ENCODE data around the gene CCDC89.

The CCDC89 gene

DNA sequence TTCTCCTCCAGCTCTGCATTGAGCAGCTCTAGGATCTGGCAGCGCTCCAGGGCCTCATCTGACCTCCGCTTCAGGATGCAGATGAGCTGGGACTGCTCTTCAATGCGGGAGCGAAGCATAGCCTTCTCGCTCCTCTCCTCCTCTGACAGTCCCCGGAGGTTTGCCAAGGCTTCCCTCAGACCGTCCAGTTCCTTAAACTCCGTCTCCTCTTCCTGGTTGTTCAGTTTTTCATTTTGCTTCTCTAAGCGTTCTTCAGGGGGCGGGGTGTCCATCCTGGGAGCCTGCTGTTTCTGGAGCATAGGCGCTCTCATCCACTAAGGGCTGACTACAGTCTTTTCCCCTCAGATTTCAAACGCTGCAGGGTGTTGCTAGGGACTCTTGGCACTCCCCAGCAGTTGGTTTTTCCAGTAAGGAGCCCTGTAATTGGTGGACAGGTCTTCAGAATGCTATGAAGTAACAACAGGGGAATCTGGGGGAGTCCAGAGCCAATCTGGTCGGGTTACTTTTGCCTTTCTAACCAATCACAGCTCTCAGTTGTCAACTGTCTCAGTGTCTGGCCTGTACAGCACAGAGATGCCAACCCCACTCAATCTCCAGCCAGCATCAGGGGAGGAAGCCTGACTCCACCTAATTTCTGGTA, at the start of gene CCDC89:
Gene CCDC89 (minus strand): TSS at position 376 of the 640 bp plus-strand sequence. CDS start 65 bp downstream, at position 311.
- DNase-seq (ENCODE audit: low read depth, low spot score): no peak

DNA sequence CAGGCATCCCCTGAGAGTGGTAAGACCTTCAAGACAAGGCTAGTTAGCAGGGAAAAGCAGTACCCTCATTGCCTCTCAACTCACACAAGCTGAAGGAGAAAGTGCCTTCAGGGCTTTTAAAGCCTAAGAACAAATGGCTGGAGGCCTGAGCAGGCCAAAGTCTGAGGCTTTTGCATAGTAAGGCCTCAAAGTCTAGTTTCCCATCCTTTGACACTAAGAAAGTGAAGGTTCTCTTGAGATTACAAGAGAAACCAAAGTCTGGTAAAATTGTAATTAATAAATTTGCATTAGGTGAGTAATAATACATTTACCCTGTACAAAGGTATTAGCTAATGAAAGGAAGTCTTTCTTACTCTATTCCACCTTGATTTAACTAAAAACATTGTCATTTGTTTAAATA, 47.0 kb upstream of the CCDC89 start:
- no peak for DNase-seq (ENCODE audit: low read depth, low spot score)

DNA sequence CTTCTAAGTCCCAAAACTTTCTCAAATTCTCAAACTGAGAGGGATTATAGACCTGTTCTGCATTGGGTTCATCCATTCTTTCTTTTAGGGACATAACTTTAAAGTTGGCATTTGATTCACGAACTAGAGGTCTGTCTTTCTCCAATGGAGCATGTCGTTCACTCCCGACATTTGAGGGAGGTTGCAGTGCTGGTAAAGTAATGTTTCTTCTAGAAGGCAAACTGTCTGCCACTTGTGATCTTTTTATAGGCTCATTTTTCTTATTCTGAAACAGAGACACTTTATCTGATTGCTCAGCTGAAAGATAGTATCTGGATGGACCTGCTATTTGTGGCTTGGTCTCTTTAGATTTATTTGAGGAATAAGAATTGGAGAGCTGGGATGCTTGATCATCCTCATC, 40.4 kb upstream of the CCDC89 start:
- DNase-seq (ENCODE audit: low read depth, low spot score): no peak

DNA sequence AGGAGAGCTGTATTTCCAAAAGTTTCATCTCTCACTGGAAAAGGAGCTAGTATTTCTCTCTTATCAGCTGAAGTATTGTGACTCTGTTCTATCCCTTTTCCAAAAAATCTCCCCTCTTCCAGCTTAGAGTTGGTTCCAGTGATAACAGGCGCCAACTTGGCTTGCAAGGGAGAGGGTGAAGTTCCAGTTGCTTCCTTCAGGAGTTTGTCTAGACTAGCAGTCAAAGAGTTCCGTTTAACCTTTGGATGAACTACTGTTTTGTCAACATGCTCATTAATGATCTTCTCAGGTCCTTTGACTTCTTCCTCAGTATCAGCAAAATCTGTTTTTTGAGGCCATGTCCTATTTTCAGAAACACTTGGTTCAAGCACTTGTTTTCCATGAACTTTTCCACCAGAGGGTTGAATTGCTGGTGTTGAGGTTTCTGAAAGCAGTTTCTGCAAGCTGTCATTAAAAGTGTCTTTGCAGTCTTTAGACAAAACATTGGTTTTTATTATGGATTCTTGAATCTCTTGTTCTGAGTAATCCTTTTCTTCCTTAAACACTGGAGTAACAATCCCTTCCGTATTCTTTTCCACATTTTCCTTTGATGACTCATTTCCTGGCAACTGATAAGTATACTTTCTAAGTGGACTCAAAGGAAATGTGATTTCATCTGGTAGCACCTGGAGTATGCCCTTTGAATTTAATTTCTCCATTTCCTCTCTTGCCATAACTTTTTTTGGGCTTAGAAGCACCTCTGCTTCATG, 39.7 kb upstream of the CCDC89 start:
- DNase-seq (ENCODE audit: low read depth, low spot score): no peak

DNA sequence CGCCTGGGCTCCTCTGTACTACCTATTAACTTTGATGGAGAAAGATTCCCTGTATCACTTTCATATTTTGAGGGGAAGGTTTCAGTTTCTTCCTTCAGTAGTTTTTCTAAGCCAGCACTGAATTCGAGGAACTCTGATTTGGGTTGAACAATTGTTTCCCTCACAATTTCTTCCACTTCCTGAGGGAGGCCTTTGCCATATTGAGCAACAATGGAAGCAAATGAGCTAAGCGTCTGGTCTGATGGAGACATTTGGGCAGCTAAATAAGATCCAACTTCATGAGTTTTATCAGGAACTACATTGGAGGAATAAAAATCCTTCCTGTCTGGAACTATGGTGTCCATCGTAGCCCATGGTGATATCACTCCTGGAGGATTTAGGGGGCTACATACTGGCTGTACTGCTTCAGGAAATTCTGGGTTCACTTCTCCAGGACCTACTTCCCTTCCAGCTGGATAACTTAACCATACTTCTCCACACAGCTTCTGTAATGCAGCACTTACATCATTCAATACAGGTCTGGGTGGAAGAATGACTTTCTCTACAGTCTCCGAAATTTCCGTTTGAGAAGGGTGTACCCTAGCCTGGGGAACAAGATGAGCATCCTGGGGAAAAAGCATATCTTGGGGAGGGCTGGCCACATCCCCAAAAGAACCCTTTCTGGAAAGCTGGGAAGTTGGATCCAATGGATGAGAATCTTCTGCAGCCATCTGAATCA, 38.9 kb upstream of the CCDC89 start:
- no peak for DNase-seq (ENCODE audit: low read depth, low spot score)

DNA sequence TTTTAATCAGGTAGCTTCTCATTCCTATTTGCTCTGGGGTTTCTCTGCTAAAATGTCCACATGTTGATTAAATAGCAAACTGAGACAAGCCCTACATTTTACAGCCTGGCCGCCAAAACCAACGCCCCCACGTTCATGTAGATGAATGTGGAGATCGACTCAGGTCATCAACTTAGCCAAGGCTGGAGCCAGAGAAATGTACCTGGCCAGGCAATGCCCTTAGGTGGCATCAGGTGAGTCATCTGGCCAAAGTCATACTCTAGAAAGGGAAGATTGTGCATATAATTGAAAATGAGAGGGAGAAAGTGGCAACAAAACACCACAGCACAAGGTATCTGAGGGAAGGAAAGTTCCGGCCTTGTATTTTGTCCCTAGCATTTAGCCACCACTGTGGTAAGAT, 37.1 kb upstream of the CCDC89 start:
- no peak for DNase-seq (ENCODE audit: low read depth, low spot score)

DNA sequence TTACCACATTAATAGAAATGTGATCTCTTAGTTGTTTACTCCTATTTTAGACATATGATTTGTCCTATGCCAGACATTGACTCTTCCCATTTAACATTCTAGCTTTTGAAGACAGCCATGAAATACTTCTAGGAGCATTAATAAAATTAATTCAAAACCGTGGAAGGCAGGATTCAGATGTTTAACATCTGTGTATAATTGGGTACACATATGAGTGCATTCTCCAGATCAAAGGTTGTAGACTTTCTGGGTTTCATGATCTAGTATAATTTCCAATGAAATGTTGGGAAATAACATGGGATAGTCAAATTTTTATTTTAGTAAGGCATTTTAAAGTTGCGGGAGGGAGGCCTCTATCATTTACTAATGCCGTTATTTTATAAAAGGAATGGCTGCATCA, 35.2 kb upstream of the CCDC89 start:
- no peak for DNase-seq (ENCODE audit: low read depth, low spot score)

DNA sequence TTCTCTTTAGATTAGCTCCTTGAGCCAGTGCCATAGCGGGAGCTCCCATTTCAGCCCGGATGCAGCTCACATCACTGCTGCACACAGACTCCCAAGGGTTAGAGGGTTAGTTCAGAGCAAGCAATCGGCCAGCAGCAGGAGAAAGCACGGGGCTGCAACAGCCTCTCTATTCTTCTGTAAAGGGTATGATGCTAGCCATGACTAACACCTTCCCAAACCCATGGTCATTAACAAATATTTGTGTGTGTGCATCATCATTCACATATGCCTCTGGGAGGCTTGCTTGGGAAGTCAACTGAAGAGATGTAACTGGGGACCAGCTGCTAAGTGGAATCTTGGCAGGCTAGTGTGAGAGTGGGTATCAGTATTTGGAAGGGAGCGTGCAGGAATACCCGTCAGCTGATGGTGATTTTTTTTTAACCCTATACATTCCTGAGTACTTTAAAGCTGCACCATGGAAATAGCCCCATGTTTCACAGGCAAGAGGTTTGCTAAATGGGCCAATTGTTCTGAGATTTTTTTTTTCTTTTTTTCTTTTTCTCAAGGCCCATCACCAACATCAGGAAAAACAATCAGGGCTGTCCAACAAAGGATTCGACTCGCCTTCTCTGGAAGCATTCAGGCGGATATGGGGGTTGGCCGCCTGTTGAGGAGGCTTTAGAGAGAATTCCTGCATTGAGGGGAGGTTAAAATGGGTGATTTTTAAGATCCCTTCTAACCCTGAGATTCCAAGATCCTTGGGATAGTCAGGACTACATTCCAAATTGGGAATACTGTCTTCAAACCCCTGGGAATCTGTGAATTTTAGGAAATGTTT, 33.2 kb upstream of the CCDC89 start:
- DNase-seq (ENCODE audit: low read depth, low spot score): no peak

DNA sequence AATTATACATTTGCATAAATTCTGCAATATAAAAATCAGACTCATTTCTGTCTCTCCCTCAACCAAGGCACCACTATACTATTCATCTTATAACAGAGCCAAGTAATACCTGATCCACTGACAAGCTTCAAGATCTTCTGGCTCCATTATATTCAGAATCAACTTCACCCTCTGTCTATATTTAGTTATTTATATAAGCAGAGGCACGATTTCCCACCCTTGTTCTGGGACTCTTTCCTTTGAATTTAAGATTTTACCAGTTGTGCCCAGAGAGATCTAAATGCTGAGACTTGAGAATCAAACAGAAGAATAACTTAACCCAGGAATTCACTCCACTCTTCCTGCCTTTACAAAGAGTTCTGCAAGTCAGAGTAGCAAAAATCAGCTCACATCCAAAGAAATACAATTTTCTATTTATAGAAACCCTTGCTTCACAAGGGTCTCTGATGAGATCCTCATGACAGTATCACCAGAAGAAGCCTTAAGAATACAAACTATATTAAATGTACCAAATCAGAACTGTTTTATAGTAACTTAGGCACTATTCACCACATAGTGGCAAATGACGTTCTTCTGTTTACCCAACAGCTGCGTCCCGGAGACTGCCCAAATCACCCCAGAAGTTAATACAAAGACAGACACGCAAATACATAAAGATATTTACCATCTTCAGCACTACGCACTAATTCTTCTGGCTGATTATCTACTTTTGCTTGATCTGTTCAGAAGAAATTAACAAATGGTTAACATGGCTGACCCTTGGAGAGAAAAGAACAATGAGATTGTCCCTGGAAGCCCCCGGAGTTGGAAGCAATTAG, 32.3 kb upstream of the CCDC89 start:
- DNase-seq (ENCODE audit: low read depth, low spot score): no peak

DNA sequence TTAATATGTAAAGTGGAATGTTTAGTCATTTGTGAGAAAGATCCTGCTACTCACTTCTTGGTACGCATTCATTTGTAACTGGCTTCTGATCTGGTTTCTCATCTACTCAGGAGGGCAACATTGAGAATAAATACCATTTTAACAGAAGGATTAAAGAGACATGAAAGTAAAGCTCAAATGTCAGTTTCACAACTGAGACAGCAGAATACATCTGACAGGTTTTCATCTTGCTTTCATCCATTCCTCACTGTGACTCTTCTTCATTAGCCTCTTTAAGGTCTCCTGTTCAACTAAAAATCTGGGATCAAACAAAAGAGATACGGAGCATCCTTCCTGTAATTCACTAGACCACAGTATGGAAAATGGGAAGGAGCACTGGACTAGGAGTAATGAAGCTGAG, 31.4 kb upstream of the CCDC89 start:
- no peak for DNase-seq (ENCODE audit: low read depth, low spot score)

DNA sequence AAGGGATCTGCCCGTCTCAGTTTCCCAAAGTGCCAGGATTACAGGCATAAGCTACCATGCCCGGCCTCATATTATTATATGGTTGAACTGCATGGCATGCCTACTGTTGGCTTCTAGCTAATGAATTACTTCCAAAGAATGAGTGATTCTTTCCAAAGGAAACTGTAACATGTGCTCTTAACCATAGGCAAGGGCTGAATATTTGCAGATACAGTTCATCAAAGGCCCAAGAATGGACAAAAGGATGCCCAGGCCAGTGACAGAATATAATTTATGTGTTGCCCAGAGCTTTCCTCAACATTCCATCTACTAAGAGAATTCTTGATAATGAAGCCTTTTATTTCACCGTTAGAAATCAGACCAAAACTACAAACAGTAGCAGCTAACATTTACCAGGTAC, 27.0 kb upstream of the CCDC89 start:
- no peak for DNase-seq (ENCODE audit: low read depth, low spot score)

DNA sequence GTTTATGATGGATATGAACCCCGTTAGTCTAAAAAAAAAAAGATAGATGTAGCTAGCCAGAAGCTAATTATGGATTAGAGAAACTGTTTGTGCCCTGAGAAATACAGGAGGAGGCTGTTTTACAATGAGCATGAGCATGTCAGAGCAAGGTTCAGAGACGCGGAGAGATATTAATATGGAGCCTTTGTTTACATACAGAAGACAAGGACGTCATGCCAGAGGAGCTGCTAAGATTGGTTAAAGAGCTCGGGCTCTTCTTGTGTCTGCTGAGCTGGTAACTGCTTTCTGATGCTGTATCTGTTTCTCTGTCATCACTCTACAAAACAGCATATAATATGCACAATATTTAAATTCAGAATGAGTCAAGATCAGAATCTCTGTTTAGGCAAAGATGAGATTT, 24.9 kb upstream of the CCDC89 start:
- no peak for DNase-seq (ENCODE audit: low read depth, low spot score)

DNA sequence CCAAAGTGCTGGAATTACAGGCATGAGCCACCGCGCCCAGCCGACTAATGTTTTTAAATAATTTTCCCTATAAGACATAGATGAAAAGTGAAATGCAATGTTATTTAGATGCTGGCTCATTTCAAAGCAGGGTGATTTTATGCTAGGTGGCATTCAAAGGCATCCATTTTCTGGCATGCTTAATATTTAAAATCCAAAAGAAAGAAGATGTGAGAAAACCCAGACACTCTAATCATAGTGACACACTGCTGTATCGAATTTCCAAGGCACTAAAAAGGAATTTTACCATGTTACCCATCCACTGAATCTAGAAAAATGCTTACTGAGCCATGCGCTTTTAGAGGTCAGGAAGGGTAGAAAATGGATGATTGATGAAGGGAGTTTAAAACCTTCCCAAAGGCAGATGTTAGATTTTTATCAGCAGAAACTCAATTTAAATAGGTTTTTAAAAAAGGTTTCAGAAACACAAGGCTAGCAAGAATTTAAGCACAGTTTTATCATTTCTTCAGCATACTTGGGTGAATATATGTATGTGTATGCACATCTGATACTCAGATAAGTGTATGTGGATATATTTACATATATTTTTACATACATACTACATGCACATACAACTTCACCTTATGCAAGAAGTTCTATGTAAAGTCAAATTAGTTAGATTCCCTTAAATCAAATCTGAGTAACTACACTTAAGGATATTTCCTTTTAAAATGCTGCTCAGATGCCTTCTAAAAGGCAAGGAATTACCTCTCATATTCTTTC, 24.1 kb upstream of the CCDC89 start:
- no peak for DNase-seq (ENCODE audit: low read depth, low spot score)

DNA sequence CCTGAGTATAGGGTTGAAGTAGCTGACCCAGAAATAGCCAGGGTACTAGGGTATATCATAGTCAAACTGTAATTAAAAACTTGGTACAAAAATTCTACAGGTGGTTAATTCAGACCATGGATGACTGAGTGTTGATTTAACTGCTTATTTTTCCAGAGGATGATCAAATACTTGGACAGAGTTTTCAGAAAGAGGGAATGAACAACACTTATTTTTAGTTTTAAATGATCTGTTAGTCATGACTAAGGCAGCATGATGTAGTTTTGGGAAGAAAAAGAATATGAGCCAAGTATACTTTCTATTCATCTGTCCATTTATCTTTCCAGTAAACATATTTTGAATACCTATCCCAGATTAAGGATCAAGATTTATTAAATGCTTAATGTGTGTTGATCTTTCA, 19.8 kb upstream of the CCDC89 start:
- no peak for DNase-seq (ENCODE audit: low read depth, low spot score)

DNA sequence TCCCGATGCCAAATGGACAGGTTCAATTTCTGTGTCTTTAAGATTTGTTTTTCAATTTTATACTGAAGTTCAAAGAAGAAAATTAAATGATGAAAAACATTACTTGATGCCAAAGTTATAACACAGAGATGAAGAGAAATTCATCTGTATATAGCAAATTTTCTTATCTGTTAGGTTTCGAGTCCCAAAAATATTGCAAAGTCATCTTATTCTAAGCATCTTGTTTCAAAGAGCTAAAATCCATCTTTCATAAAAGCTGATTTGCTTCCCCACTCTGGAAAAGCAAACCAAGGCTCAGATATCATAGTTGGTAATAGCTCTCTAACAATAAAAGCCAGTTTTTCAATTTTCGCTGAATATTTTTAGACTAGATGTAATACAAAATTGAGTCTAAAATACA, 19.0 kb upstream of the CCDC89 start:
- DNase-seq (ENCODE audit: low read depth, low spot score): no peak

DNA sequence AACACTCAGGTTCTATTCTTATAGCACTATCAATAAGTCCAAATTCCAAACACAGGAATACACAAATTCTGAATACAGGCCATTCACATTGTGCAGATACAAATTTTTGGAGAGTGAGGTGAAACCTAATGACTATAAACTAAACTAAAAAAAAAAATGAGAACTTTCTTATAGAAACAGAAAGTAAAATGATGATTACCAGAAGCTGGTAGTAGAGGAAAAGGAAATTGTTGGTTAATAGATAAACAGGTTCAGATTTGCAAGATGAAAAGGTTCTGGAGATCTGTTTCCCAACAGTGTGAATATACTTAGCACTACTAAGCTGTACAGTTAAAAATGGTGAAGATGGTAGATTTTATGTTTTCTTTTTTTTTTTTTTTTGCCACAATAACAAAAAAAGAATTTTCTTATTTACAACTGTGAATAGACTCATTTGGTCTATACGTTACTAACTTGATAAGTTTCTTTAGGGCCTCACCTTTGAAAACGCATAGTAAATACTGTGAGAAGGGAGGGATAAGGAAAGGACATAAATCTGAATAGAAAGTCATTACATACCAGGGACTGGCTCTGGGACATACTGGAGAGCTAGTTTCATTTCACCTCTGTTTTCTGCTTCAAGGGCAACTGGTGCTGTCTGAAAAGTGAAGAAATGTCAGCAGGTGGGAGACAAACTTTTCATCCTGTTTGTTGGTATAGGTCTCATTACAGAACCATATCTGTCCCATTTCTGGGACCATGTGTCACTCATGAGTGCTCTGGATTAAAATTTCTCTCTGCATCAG, 14.2 kb upstream of the CCDC89 start:
- DNase-seq (ENCODE audit: low read depth, low spot score): no peak

DNA sequence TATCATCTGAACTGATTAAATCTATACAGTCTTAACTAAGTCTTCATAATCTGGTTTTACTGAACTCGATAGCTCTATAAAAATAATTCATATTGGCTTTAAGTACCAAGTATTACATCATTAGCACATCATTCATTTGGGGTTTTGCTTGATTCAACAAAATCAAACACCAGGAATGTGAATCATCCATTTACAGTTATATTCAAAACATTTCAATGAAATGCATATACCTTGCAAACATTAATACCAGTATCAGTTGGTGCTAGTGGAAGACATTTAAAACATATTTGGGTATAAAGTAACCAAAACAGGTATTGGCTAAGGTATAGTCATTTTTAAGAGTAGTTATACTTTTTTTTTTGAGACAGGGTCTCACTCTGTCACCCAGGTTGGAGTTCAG, 12.2 kb upstream of the CCDC89 start:
- DNase-seq (ENCODE audit: low read depth, low spot score): no peak

DNA sequence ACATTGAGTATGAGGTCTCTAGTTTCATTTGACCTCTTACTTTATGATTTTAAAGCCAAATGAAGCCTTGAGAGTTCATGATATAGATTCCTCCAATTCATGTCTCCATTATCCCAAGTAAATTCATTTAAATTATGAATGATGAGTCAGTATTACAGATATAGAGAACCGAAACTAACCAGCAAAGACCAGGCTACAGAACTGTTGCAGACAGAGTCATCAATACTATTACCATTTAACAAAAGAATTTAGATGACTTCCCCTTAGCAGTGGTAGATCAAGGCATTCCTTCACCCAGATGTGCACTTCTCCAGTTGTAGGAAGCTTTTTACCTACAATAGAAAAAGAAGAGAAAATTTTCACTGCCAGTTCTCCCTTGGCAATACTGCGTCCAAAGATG, 11.8 kb upstream of the CCDC89 start:
- no peak for DNase-seq (ENCODE audit: low read depth, low spot score)

DNA sequence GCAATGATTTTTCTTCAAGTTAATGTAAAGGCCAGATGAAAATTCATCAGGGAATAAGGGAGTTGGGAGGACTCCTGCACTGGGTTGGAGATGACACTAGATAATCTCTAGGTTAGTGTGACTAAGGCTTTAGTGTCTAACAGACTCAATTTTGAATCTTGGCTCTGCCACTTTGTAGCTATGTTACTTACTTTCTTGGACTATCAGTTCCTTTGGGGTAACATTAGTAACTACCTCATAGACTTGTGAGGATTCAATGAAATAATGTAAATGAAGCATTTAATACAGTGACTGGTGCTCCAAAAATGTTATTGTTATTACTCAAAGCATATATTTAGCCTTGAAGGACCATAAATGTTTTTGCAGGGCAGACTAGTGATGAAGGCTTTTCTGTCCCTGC, 9.6 kb upstream of the CCDC89 start:
- DNase-seq (ENCODE audit: low read depth, low spot score): no peak

Measured in activated CD4-positive, CD25-positive, alpha-beta regulatory T cell treated with anti-CD3 and anti-CD28 coated beads, Interleukin-2, amount 50 U/mL, for 16 hours (primary cell).